NCI-H2029 (cell line): ENCODE results near the gene EIF3F.

ENCODE experiments used
- DNase-seq: peaks from one replicate; lab custom pipeline; 2025; lab: John Stamatoyannopoulos, UW

EIF3F gene

GRCh38 chr11:8023831-8024555, 36.9 kb downstream of the EIF3F start:
- DNase-seq = no peak

- DNase-seq = no peak
Measured at GRCh38 chr11:8025123-8025522, 38.0 kb downstream of the EIF3F start.

- no peak for DNase-seq
Measured at GRCh38 chr11:8025816-8026215, 38.7 kb downstream of the EIF3F start.

- DNase-seq = no peak
Measured at GRCh38 chr11:8026982-8027381, 39.8 kb downstream of the EIF3F start.

GRCh38 chr11:8028766-8029165, 41.6 kb downstream of the EIF3F start:
- DNase-seq = no peak

- no peak for DNase-seq
Measured at GRCh38 chr11:8030526-8031247, 43.5 kb downstream of the EIF3F start.

- no peak for DNase-seq
Measured at GRCh38 chr11:8031248-8032115, 44.3 kb downstream of the EIF3F start.

- no peak for DNase-seq
Measured at GRCh38 chr11:8032122-8032521, 45.0 kb downstream of the EIF3F start.

GRCh38 chr11:8032576-8033304, 45.6 kb downstream of the EIF3F start:
- DNase-seq = no peak

GRCh38 chr11:8033305-8034105, 46.4 kb downstream of the EIF3F start:
- DNase-seq = peak; percentile 40

GRCh38 chr11:8034106-8034585, 47.0 kb downstream of the EIF3F start:
- no peak for DNase-seq

- no peak for DNase-seq
Measured at GRCh38 chr11:8034604-8035190, 47.6 kb downstream of the EIF3F start.

GRCh38 chr11:8035200-8035855, 48.2 kb downstream of the EIF3F start:
- no peak for DNase-seq

GRCh38 chr11:8036002-8036802, 49.1 kb downstream of the EIF3F start:
- DNase-seq = no peak

- DNase-seq = no peak
Measured at GRCh38 chr11:8036986-8037385, 49.8 kb downstream of the EIF3F start.

GRCh38 chr11:8038393-8038792, 51.3 kb downstream of the EIF3F start:
- no peak for DNase-seq

GRCh38 chr11:8038811-8039529, 51.8 kb downstream of the EIF3F start:
- DNase-seq = no peak

GRCh38 chr11:8039530-8040260, 52.6 kb downstream of the EIF3F start:
- DNase-seq = no peak
